GM23248 (cell line): ENCODE data around the gene NSD2. TPM values are rescaled to one million over a fixed set of nuclear protein-coding genes. Genes with fewer than 3 reads are reported as not detected.

Experiments
- DNase-seq: peaks from one replicate; pipeline ENCODE4 v3.0.0-alpha.2; 2015
- H2AFZ ChIP-seq: fragments of 200-600 bp; sonication (generic); 2 replicates; pipeline ENCODE4 v1.6.1; 2016; ENCODE audit warnings: antibody characterized with exemption
- H3F3A ChIP-seq: fragments of 200-600 bp; sonication (generic); 2 replicates; pipeline ENCODE4 v1.6.1; 2016; ENCODE audit warnings: mild to moderate bottlenecking, antibody characterized with exemption, mixed run types; ENCODE audit not compliant: insufficient read depth
- H3K27ac ChIP-seq: fragments of 200-600 bp; sonication (generic); 2 replicates; pipeline ENCODE4 v1.5.1; 2016; ENCODE audit warnings: mild to moderate bottlenecking
- H3K27me3 ChIP-seq: fragments of 200-600 bp; sonication (generic); replicated peaks from 2 replicates; pipeline ENCODE4 v1.6.1; 2016; ENCODE audit warnings: mild to moderate bottlenecking; ENCODE audit not compliant: insufficient read depth
- H3K36me3 ChIP-seq: fragments of 200-600 bp; sonication (generic); 2 replicates; pipeline ENCODE4 v1.6.1; 2016; ENCODE audit warnings: low read depth, mild to moderate bottlenecking
- H3K4me1 ChIP-seq: fragments of 200-600 bp; sonication (generic); 2 replicates; pipeline ENCODE4 v1.6.1; 2016; ENCODE audit warnings: mild to moderate bottlenecking; ENCODE audit not compliant: insufficient read depth
- H3K4me2 ChIP-seq: fragments of 200-600 bp; sonication (generic); one replicate; pipeline ENCODE4 v1.6.1; 2016; ENCODE audit warnings: mild to moderate bottlenecking; ENCODE audit not compliant: unreplicated experiment
- H3K4me3 ChIP-seq: fragments of 200-600 bp; sonication (generic); 2 replicates; pipeline ENCODE4 v1.5.1; 2016; ENCODE audit warnings: mild to moderate bottlenecking
- H3K79me2 ChIP-seq: fragments of 200-600 bp; sonication (generic); 2 replicates; pipeline ENCODE4 v1.6.1; 2016; ENCODE audit warnings: mild to moderate bottlenecking; ENCODE audit not compliant: insufficient read depth
- H3K9ac ChIP-seq: fragments of 200-600 bp; sonication (generic); 2 replicates; pipeline ENCODE4 v1.6.1; 2016; ENCODE audit warnings: mild to moderate bottlenecking
- H3K9me2 ChIP-seq: fragments of 200-600 bp; sonication (generic); 2 replicates; pipeline ENCODE4 v1.6.1; 2016; ENCODE audit warnings: mixed run types, mild to moderate bottlenecking, moderate library complexity; ENCODE audit not compliant: insufficient read depth
- H3K9me3 ChIP-seq: fragments of 200-600 bp; sonication (generic); one replicate; pipeline ENCODE4 v1.6.1; 2017; ENCODE audit warnings: low read depth
- H4K20me1 ChIP-seq: fragments of 200-600 bp; sonication (generic); 2 replicates; pipeline ENCODE4 v1.6.0; 2016; ENCODE audit not compliant: insufficient read depth
- EZH2 ChIP-seq: fragments of 200-600 bp; sonication (generic); IDR thresholded peaks from 2 replicates; pipeline ENCODE4 v1.6.1; 2018; ENCODE audit warnings: antibody characterized with exemption, mild to moderate bottlenecking; ENCODE audit not compliant: insufficient read depth, poor library complexity, severe bottlenecking
- EZH2phosphoT487 ChIP-seq: fragments of 200-600 bp; sonication (generic); IDR thresholded peaks from 2 replicates; pipeline ENCODE4 v1.6.1; 2018; ENCODE audit warnings: antibody characterized with exemption, moderate library complexity, mild to moderate bottlenecking, low read depth; ENCODE audit not compliant: insufficient read depth
- WGBS, 2 experiments: methylation state at CpG; one replicate each; pipeline ENCODE4 v1.1.6; 2015 to 2017; ENCODE audit warnings: low lambda C conversion rate in 2 of 2, low coverage in 1 of 2; ENCODE audit errors: missing lambda C conversion rate in 2 of 2; 5-methylcytosine and 5-hydroxymethylcytosine counted together
- in situ Hi-C: fragments of 300-500 bp; cut with MboI; formaldehyde crosslinking; loops from 2 replicates; pipeline ENCODE4 v1.15.0; 2020
- polyA plus RNA-seq: library from polyadenylated mRNA; unstranded; fragments of >200 nt; fragmentation: Nextera tagmentation; extraction: Ambion mirVana; gene quantifications from 2 replicates; pipeline ENCODE4 v1.2.1, GENCODE V29; 2016
- total RNA-seq: library from RNA; depleted of rRNA; stranded (reverse); fragments of >200 nt; shearing (Covaris generic); gene quantifications from 2 replicates; pipeline ENCODE4 v1.2.3, GENCODE V29; 2014

The NSD2 gene
- total and polyA plus RNA-seq, 2 experiments from 2014 or later: 20.1 to 32.4 TPM

- in situ Hi-C loops: no loop called here
- 0 out of 2 replicates have a peak overlapping the region, but pooled peaks have one; percentile 28 for H3K27ac ChIP-seq
- no peaks in the 10 kb centered on the region for H3K9me2 ChIP-seq
- H3K4me1 ChIP-seq: peaks cover 16% of the 10 kb centered on the region; the same call in 1 of the 2 replicates
- WGBS, 2 experiments: 88 to 100% methylated on average over 3 to 4 of the region's 4 CpGs
- no peak overlapping the region for H3K9ac ChIP-seq
- H3K4me2 ChIP-seq: no peak overlapping the region
- no peak overlapping the region for H2AFZ ChIP-seq
- no peak for TF ChIP-seq EZH2
- TF ChIP-seq EZH2phosphoT487: no peak
- H3K27me3 ChIP-seq: no peaks in the 10 kb centered on the region
- peaks cover 99% of the 10 kb centered on the region for H3K79me2 ChIP-seq
- H3K4me3 ChIP-seq: no peak overlapping the region
- H4K20me1 ChIP-seq: 0 out of 2 replicates have a peak, but pooled peaks cover 3% of the 10 kb centered on the region
- DNase-seq: peak; percentile 48
- no peaks in the 10 kb centered on the region for H3K36me3 ChIP-seq
- peaks cover under 1% of the 10 kb centered on the region; the same call in 1 of the 2 replicates for H3F3A ChIP-seq
- no peaks in the 10 kb centered on the region for H3K9me3 ChIP-seq
Observed at GRCh38 chr4:1879485-1879884, 8.3 kb downstream of the NSD2 start.

- TF ChIP-seq EZH2: no peak
- TF ChIP-seq EZH2phosphoT487: no peak
- H3K4me3 ChIP-seq: no peak overlapping the region
- H2AFZ ChIP-seq: no peak overlapping the region
- H3K9me2 ChIP-seq: no peaks in the 10 kb centered on the region
- no peaks in the 10 kb centered on the region for H3K9me3 ChIP-seq
- in situ Hi-C loops: no loop called here
- H3K27me3 ChIP-seq: no peaks in the 10 kb centered on the region
- H3K36me3 ChIP-seq: no peaks in the 10 kb centered on the region
- H3K27ac ChIP-seq: peak overlapping the region; percentile 28; the same call in 1 of the 2 replicates
- DNase-seq: no peak
- H4K20me1 ChIP-seq: 0 out of 2 replicates have a peak, but pooled peaks cover 3% of the 10 kb centered on the region
- H3K9ac ChIP-seq: no peak overlapping the region
- 60 to 64% methylated on average over 1 of the region's 1 CpG for whole genome bisulfite sequencing, 2 experiments
- no peak overlapping the region for H3K4me2 ChIP-seq
- no peaks in the 10 kb centered on the region for H3F3A ChIP-seq
- peaks cover 99% of the 10 kb centered on the region for H3K79me2 ChIP-seq
- peaks cover 16% of the 10 kb centered on the region; the same call in 1 of the 2 replicates for H3K4me1 ChIP-seq
Observed at GRCh38 chr4:1880332-1880731, 9.1 kb downstream of the NSD2 start.

- H3K4me1 ChIP-seq: peaks cover 12% of the 10 kb centered on the region; the same call in 1 of the 2 replicates
- no peaks in the 10 kb centered on the region for H3K27me3 ChIP-seq
- H3K27ac ChIP-seq: no peak overlapping the region
- H3K4me2 ChIP-seq: no peak overlapping the region
- H3F3A ChIP-seq: 0 out of 2 replicates have a peak, but pooled peaks cover 6% of the 10 kb centered on the region
- no peaks in the 10 kb centered on the region for H3K9me2 ChIP-seq
- H3K9ac ChIP-seq: no peak overlapping the region
- 100% methylated on average over 1 of the region's 1 CpG for WGBS, 2 experiments
- no peaks in the 10 kb centered on the region for H3K36me3 ChIP-seq
- 0 out of 2 replicates have a peak, but pooled peaks cover 3% of the 10 kb centered on the region for H4K20me1 ChIP-seq
- H3K79me2 ChIP-seq: peaks cover 99% of the 10 kb centered on the region
- in situ Hi-C loops: no loop called here
- no peak overlapping the region for H2AFZ ChIP-seq
- no peak for DNase-seq
- TF ChIP-seq EZH2phosphoT487 (no peak), EZH2 (no peak)
- no peaks in the 10 kb centered on the region for H3K9me3 ChIP-seq
- H3K4me3 ChIP-seq: no peak overlapping the region
Observed at GRCh38 chr4:1882850-1883271, 11.7 kb downstream of the NSD2 start.

GRCh38 chr4:1883583-1883982 is 12.4 kb downstream of the NSD2 start:
- no peak overlapping the region for H3K4me2 ChIP-seq
- H2AFZ ChIP-seq: no peak overlapping the region
- H3K9ac ChIP-seq: no peak overlapping the region
- peaks cover 100% of the 10 kb centered on the region for H3K79me2 ChIP-seq
- H3K36me3 ChIP-seq: no peaks in the 10 kb centered on the region
- in situ Hi-C loops: no loop called here
- DNase-seq: no peak
- no peak overlapping the region for H3K27ac ChIP-seq
- 0 out of 2 replicates have a peak, but pooled peaks cover 1% of the 10 kb centered on the region for H4K20me1 ChIP-seq
- H3K9me3 ChIP-seq: no peaks in the 10 kb centered on the region
- no peaks in the 10 kb centered on the region for H3K27me3 ChIP-seq
- 87 to 90% methylated on average over 8 of the region's 8 CpGs for WGBS, 2 experiments
- H3K4me3 ChIP-seq: no peak overlapping the region
- TF ChIP-seq EZH2phosphoT487 (no peak), EZH2 (no peak)
- peaks cover 6% of the 10 kb centered on the region; the same call in 1 of the 2 replicates for H3K4me1 ChIP-seq
- H3K9me2 ChIP-seq: no peaks in the 10 kb centered on the region
- H3F3A ChIP-seq: 0 out of 2 replicates have a peak, but pooled peaks cover 7% of the 10 kb centered on the region
